Measurements from ENCODE around the gene LRRN2.
A peak's percentile ranks its signal among the peaks of the same experiment; 100 is the strongest.

LRRN2 gene

GRCh38 chr1:204583909-204584632 is 101.5 kb downstream of the LRRN2 start:
- no peak for DNase-seq (ENCODE audit: low spot score)
- in situ Hi-C loops (cut with MboI; ENCODE audit: low sequenced_read_pairs, unreplicated experiment): no loop called here
- TF ChIP-seq CTCF (IDR thresholded peaks at IDR 0.05; ENCODE audit: borderline replicate concordance, control extremely low read depth, extremely low read depth, insufficient read depth, missing control alignments): no peak

- in situ Hi-C loops (cut with MboI; ENCODE audit: low sequenced_read_pairs, unreplicated experiment): no loop called here
- no peak for DNase-seq (ENCODE audit: low spot score)
- TF ChIP-seq CTCF (IDR thresholded peaks at IDR 0.05; ENCODE audit: borderline replicate concordance, control extremely low read depth, extremely low read depth, insufficient read depth, missing control alignments): no peak
Measured at GRCh38 chr1:204581759-204582158, 103.8 kb downstream of the LRRN2 start.

- in situ Hi-C loops (cut with MboI; ENCODE audit: low sequenced_read_pairs, unreplicated experiment): no loop called here
- no peak for TF ChIP-seq CTCF (IDR thresholded peaks at IDR 0.05; ENCODE audit: borderline replicate concordance, control extremely low read depth, extremely low read depth, insufficient read depth, missing control alignments)
- DNase-seq (ENCODE audit: low spot score): no peak
Measured at GRCh38 chr1:204580862-204581261, 104.7 kb downstream of the LRRN2 start.

- DNase-seq (ENCODE audit: low spot score): no peak
- in situ Hi-C loops (cut with MboI; ENCODE audit: low sequenced_read_pairs, unreplicated experiment): no loop called here
- no peak for TF ChIP-seq CTCF (IDR thresholded peaks at IDR 0.05; ENCODE audit: borderline replicate concordance, control extremely low read depth, extremely low read depth, insufficient read depth, missing control alignments)
Measured at GRCh38 chr1:204579681-204580080, 105.9 kb downstream of the LRRN2 start.

GRCh38 chr1:204578867-204579664 is 106.5 kb downstream of the LRRN2 start:
- no peak for TF ChIP-seq CTCF (IDR thresholded peaks at IDR 0.05; ENCODE audit: borderline replicate concordance, control extremely low read depth, extremely low read depth, insufficient read depth, missing control alignments)
- peak; percentile 71 for DNase-seq (ENCODE audit: low spot score)
- in situ Hi-C loops (cut with MboI; ENCODE audit: low sequenced_read_pairs, unreplicated experiment): no loop called here

GRCh38 chr1:204577794-204578478 is 107.6 kb downstream of the LRRN2 start:
- DNase-seq (ENCODE audit: low spot score): no peak
- TF ChIP-seq CTCF (IDR thresholded peaks at IDR 0.05; ENCODE audit: borderline replicate concordance, control extremely low read depth, extremely low read depth, insufficient read depth, missing control alignments): no peak
- in situ Hi-C loops (cut with MboI; ENCODE audit: low sequenced_read_pairs, unreplicated experiment): no loop called here
